NCI-H1105 (cell line): Measurements from ENCODE around the gene PSMD6.

Experiments
- DNase-seq: peaks from one replicate; lab custom pipeline; 2025; lab: John Stamatoyannopoulos, UW

PSMD6 gene

GRCh38 chr3:64046592-64046991 is 23.3 kb upstream of the PSMD6 start:
- DNase-seq, result no peak

DNA sequence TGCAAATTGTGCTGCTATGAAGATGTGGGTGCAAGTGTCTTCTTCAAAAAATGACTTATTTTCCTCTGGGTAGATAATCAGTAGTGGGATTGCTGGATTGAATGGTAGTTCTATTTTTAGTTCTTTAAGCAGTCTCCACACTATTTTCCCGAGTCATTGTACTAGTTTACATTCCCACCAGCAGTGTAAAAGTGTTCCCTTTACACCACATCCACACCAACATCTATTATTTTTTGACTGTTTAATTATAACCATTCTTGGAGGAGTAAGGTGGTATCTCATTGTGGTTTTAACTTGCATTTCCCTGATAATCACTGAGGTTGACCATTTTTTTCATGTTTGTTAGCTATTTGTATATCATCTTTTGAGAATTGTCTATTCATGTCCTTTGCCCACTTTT is 19.7 kb upstream of the PSMD6 start:
- DNase-seq, result no peak

GRCh38 chr3:64039981-64040733 is 16.9 kb upstream of the PSMD6 start:
- DNase-seq, result no peak

DNA sequence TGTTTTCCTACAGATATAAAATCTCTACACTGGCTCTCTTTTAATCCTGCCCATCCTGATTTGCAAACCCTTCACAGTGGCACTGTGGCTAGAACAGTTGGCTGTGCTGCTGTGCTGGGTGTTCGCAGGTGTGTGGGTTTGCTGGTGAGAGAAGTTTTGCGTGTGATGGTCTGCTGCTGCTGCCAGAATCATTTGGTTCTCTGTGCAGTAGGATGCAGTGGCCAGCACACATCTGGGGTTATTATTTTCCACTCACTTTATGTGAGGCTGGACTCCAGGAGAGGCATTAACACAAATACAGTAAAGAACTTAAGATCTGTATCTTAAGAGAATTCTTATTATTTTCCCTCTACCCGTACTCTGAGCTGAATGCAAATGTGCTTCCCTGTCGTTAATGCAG is 16.0 kb upstream of the PSMD6 start:
- no peak for DNase-seq

DNA sequence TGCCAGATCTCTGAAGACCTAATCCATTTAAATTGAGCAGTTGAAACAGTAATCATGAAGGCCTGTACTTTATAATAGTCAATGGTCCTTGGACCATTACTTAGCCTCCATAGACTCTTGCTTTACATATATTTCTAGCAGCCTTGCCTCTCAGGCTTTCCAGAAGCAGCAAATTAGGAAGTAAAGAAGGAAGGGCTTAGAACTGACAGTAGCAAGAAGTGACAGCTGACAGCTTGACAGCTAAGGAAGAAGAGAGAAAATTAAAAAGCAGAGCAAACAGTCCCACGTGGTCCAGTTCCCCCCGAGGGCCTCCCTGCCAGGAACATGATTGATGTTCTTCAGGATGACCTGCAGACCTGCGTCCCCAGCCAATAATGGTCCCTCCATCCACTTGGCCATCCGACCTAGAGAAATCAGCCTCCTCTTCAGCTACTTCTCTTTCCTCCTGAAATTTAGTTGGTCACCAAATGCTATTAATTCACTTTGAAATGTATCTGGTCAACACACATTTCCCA is 15.0 kb upstream of the PSMD6 start:
- no peak for DNase-seq

DNA sequence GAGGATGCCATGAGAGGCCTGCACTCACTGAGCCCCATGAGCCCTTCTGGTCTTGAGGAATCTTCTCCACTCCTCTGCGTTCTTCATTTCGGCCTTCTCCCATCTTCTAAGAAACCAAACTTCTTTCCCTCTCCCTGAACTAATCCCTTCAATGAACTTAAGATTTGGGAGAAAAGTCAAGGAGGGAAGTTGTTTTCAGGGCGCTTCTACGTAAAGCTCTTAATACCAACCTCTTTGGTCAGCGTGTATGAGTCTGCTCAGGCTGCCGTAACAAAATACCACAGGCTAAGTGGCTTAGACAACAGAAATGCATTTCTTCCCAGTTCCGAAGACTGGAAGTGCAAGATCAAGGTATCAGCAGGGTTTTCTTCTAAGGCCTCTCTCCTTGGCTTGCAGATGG is 13.8 kb upstream of the PSMD6 start:
- DNase-seq, result no peak

GRCh38 chr3:64033069-64033468 is 9.8 kb upstream of the PSMD6 start:
- DNase-seq, result no peak

GRCh38 chr3:64031540-64032508 is 8.5 kb upstream of the PSMD6 start:
- no peak for DNase-seq

- peak; percentile 31 for DNase-seq
These were observed 7.4 kb upstream of the PSMD6 start for GRCh38 chr3:64030741-64031140.

DNA sequence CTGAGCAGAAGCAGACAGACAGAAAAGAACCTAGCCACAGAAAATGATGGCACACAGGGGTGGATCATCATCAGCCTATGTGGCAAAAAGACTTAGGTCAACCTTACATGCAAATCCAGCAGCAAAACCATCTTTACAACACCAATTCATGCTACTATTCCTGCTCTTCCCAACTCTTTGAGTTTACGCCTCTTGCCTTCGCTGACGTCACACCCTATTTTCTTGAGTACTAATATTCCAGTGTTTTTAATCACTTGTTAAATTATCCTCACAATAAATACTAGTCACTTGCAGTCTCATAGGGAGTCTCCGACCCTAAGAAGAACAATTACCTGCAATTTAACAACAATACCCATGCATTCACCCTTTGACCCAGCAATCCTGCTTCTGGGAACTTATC is 6.0 kb upstream of the PSMD6 start:
- no peak for DNase-seq

DNA sequence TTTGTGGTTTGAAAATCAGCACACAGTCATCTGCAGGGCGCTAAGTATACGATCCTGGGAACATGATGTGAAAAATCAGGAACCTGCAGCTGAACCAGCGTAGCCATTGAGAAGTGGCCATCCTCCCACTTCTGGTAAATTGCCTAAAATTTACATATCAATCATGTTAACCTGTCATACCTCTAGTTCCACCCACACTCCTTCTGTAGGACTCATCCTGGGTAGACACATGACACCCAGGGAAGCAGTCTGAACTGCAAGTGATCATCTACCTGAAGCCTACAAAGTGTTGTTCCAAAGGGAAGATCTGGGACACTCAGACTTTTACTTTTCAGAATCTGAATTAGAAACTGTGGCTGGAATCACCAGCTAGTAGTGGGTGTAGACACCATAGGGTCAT is 5.5 kb upstream of the PSMD6 start:
- no peak for DNase-seq

DNA sequence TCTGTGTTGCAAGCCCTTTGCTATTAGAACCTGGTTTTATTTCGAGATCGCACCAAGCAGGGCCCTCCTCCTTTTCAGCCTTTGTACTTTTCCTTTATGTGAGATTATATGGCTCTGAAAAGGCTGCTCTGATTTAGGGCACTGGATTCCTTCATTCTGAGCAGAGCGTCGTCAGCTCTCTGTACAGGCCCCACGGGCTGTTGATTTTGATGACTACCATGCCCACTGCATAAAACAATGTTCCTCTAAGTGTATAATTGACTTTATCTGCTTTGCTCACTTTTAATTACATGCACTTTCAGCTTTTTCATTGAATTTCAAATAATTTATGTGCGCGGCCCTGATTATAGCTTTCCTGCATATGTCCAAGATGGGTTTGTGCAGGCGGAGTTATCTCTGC is 4.4 kb upstream of the PSMD6 start:
- no peak for DNase-seq

GRCh38 chr3:64026346-64026745 is 3.1 kb upstream of the PSMD6 start:
- DNase-seq, result no peak

DNA sequence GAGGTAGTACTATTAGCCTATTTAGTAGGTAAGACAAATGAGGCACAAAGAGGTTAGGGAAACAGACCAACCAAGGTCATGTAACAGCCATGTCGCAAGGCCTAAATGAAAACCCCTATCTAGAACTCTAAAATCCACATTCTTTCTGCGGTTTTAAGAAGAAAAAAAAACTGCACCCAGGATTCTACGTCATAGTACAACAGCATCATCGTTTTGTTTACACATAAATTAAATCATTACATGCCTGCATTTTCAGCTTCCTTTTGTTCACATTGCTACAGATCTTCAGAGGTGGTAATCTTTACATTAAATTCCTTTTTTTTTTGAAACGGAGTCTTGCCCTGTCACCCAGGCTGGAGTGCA is 548 bp upstream of the PSMD6 start:
- no peak for DNase-seq

GRCh38 chr3:64022451-64023186 is 675 bp downstream of the PSMD6 start:
- DNase-seq, result no peak

DNA sequence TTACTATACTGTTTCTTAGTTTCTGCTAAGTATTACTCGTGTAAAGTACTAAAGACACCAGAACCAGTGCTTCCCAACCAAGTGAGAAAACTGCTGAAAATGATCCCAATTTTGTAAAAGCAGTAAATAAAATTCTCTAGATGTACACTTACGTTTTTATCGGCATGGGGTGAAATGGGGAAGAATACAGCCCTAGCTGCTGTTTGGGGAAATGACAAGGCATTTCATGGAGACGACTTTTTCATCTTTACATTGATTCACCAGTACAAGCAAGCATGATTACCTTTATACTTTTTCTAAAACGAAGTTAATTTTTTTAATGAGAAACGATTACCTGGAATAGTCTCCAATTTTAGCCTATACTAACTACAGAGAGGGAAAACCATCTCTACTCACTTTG is 1.4 kb downstream of the PSMD6 start:
- no peak for DNase-seq

DNA sequence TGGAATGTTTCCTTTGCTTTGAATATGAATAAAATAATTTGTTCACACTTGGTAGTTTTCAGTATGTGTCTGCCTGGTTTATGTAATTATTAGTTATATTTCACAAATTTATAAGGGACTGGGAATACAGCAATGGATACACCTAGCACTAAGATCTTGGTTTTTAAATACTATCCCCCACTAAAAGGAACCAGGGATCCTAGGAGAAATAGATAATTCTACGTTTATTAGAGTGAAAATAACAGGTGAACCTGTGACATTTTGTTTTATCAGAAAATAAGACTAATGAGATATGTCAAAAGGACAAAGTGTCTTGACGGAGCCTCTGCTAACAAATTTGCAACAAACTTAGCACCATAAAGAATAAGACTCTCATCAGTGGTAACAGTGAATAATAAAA is 3.4 kb downstream of the PSMD6 start:
- DNase-seq, result no peak

GRCh38 chr3:64019271-64019670 is 4.0 kb downstream of the PSMD6 start:
- no peak for DNase-seq

DNA sequence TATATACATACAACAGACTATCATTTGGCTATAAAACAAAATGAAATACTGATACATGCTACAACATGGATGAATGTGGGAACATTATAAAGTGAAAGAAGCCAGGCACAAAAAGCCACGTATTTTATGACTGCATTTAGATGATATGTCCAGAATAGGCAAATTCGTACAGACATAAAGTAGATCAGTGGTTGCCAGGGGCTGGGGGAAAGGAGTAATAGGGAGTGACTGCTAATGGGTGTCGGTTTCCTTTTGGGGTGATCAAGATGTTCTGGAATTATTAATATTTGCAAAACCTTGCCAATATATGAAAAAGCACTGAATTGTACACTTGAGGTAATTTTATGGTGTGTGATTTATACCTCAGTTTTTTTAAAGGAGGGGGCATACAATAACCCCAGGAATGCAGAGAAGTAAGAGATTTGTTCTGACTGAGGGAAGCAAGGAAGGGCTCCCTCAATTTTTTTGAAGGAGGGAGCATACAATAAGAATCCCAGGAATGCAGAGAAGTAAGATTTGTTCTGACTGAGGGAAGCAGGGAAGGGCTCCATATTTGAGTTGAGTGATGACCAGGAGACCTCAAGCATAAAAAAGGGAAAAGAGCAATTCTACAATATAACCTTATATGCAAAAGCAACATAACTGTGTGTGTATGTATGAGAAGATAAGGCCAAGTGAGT is 6.2 kb downstream of the PSMD6 start:
- no peak for DNase-seq

DNA sequence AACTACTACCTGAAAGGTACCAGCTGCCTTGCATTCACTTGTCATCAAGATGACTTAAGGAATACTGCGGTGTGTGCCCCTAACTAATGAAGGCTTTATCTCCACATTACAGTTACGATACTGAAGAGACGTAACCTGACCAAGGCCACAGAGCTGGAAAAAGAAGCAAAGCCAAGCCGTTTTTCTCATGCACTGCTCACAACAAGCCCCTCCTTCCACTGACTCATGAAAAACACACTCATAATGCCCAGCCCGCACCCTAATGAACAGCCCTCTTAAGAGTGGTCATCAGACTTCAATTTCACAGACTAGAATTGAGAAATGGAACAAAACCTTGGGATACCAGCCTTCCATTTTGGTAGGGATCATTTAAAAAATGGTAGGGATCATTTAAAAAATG is 11.6 kb downstream of the PSMD6 start:
- no peak for DNase-seq

GRCh38 chr3:64010199-64010598 is 13.1 kb downstream of the PSMD6 start:
- DNase-seq, result no peak

DNA sequence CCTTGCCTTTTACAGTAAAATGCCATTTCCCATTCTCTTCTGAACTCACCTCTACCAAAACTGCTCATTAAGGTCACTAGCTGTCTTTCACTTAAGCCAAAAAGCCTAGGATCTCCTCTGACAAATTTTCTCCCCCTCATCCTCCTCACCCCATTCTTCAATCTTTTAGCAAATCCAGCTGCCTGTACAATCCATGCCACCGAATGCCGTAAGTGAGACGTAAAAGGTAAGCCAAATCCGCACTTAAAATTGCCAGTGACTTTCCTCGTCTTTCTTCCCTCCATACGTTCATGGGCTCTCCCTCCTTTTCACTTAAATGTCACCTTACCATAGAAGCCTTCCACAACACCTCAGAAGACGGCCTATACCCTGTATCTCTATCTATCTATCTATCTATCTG is 13.8 kb downstream of the PSMD6 start:
- DNase-seq, result no peak
